HCT116 (cell line): ENCODE results near the gene CA10. TPM values are rescaled to one million over a fixed set of nuclear protein-coding genes. Genes with fewer than 3 reads are reported as not detected.

Source experiments
- ATAC-seq: fragments of 200-7000 bp; cut with Tn5 transposase; 2 replicates; pipeline ENCODE4 v1.9.1; 2020; ENCODE audit warnings: mild to moderate bottlenecking, moderate library complexity
- BruUV-seq: library from RNA; stranded (reverse); fragments of 400-500 nt; replicated peaks from 2 replicates; lab custom pipeline; 2021; lab: Mats Ljungman, UMichigan
- CTCF ChIA-PET: fragments of 300-600 bp; sonication (Branson Sonifier 250); formaldehyde crosslinking; loops from one replicate; lab custom pipeline; 2021; ENCODE audit warnings: antibody characterized with exemption; lab: Charles Lee
- POLR2A ChIA-PET: fragments of 300-600, 350-600 bp; sonication (Branson Sonifier 250); formaldehyde crosslinking; loops from one replicate; lab custom pipeline; 2021; ENCODE audit warnings: antibody characterized with exemption; lab: Charles Lee
- RAD21 ChIA-PET, 2 experiments: fragments of 300-600 bp; sonication (Branson Sonifier 250); formaldehyde crosslinking; loops; one replicate each; lab custom pipeline; 2023; ENCODE audit warnings: low total read pairs in 2 of 2; ENCODE audit not compliant: uncharacterized antibody in 2 of 2, unreplicated experiment in 2 of 2, low non-redundant PET in 1 of 2; lab: Charles Lee
- DNase-seq: peaks from one replicate; pipeline ENCODE4 v3.0.0-alpha.2; 2010; ENCODE audit warnings: low read depth, low spot score
- H2AFZ ChIP-seq: fragments of 200-600 bp; shearing (Covaris generic), sonication (generic); 2 replicates; pipeline ENCODE4 v1.6.1; 2017; ENCODE audit warnings: low read depth, mixed run types, mixed read lengths, antibody characterized with exemption, low read length; ENCODE audit not compliant: poor library complexity, severe bottlenecking
- H3K27ac ChIP-seq: 2 replicates; pipeline ENCODE4 v1.5.1; 2012; ENCODE audit warnings: low read depth, low read length
- H3K27me3 ChIP-seq: fragments of 200-600 bp; sonication (generic); 2 replicates; pipeline ENCODE4 v1.6.1; 2016; ENCODE audit warnings: mixed run types, low read length, mixed read lengths; ENCODE audit not compliant: insufficient read depth
- H3K36me3 ChIP-seq, 2 experiments: fragments of 200-500 bp in 1 of 2; fragments of 200-600 bp in 1 of 2; sonication (Bioruptor generic) in 1 of 2; sonication (generic) in 1 of 2; 2 replicates each; pipeline versions ENCODE4 v1.5.1 to v1.6.1; 2014 to 2016; ENCODE audit warnings: low read length in 2 of 2, inconsistent platforms in 1 of 2, mixed read lengths in 1 of 2, mixed run types in 1 of 2; ENCODE audit not compliant: insufficient read depth in 2 of 2, control insufficient read depth in 1 of 2
- H3K4me1 ChIP-seq, 2 experiments: fragments of 200-600 bp in 1 of 2; sonication (generic) in 1 of 2; 2 replicates each; pipeline versions ENCODE4 v1.5.1 to v1.6.1; 2012 to 2017; ENCODE audit warnings: low read length in 2 of 2, inconsistent platforms in 1 of 2, mild to moderate bottlenecking in 1 of 2, mixed read lengths in 1 of 2, mixed run types in 1 of 2, moderate library complexity in 1 of 2; ENCODE audit not compliant: insufficient read depth in 2 of 2, control insufficient read depth in 1 of 2
- H3K4me2 ChIP-seq: fragments of 200-600 bp; sonication (generic); 2 replicates; pipeline ENCODE4 v1.6.1; 2017; ENCODE audit warnings: mixed run types, low read length, mixed read lengths
- H3K4me3 ChIP-seq, 2 experiments: fragments of 200-600 bp in 1 of 2; sonication (generic) in 1 of 2; replicated peaks in 1 of 2; 2 replicates each; pipeline ENCODE4 v1.5.1; 2011 to 2016; ENCODE audit warnings: low read length in 2 of 2, control low read depth in 1 of 2, low read depth in 1 of 2, mild to moderate bottlenecking in 1 of 2, mixed read lengths in 1 of 2, mixed run types in 1 of 2
- H3K79me2 ChIP-seq: fragments of 200-600 bp; sonication (generic); 2 replicates; pipeline ENCODE4 v1.6.1; 2017; ENCODE audit warnings: mild to moderate bottlenecking, mixed run types, low read length, moderate library complexity, mixed read lengths; ENCODE audit not compliant: insufficient read depth
- H3K9ac ChIP-seq: fragments of 200-600 bp; sonication (generic); 2 replicates; pipeline ENCODE4 v1.6.1; 2016; ENCODE audit warnings: low read length, mixed read lengths
- H3K9me2 ChIP-seq: fragments of 200-600 bp; sonication (generic), shearing (Covaris generic); 2 replicates; pipeline ENCODE4 v1.6.1; 2017; ENCODE audit warnings: mixed run types, mild to moderate bottlenecking, moderate library complexity; ENCODE audit not compliant: insufficient read depth
- H3K9me3 ChIP-seq, 2 experiments: fragments of 200-500 bp in 1 of 2; fragments of 200-600 bp in 1 of 2; sonication (Bioruptor generic) in 1 of 2; sonication (generic) in 1 of 2; 2 replicates each; pipeline ENCODE4 v1.6.1; 2014 to 2017; ENCODE audit warnings: low read length in 2 of 2, mixed read lengths in 2 of 2, inconsistent platforms in 1 of 2, low read depth in 1 of 2, mild to moderate bottlenecking in 1 of 2, mixed run types in 1 of 2, moderate library complexity in 1 of 2; ENCODE audit not compliant: control insufficient read depth in 1 of 2, insufficient read depth in 1 of 2
- H4K20me1 ChIP-seq: fragments of 200-600 bp; sonication (generic), shearing (Covaris generic); 2 replicates; pipeline ENCODE4 v1.6.1; 2017; ENCODE audit warnings: mixed run types, mild to moderate bottlenecking, moderate library complexity; ENCODE audit not compliant: insufficient read depth
- CEBPB ChIP-seq: IDR thresholded peaks from 2 replicates; pipeline ENCODE4 v1.6.1; 2012; ENCODE audit warnings: low read depth
- CTCF ChIP-seq, 3 experiments: fragments of 200-600 bp in 1 of 3; sonication (generic) in 1 of 3; IDR thresholded peaks in 2 of 3; conservative IDR thresholded peaks in 1 of 3; 2 replicates each; pipeline ENCODE4 v1.5.1; 2012 to 2017; ENCODE audit warnings: low read depth in 2 of 3, low read length in 2 of 3, antibody characterized with exemption in 1 of 3, borderline replicate concordance in 1 of 3, control low read depth in 1 of 3, mild to moderate bottlenecking in 1 of 3, mixed read lengths in 1 of 3, mixed run types in 1 of 3, moderate library complexity in 1 of 3; ENCODE audit not compliant: insufficient read depth in 1 of 3
- EGR1 ChIP-seq: IDR thresholded peaks from 2 replicates; pipeline ENCODE4 v1.6.1; 2012; ENCODE audit warnings: low read depth
- ELF1 ChIP-seq: IDR thresholded peaks from 2 replicates; pipeline ENCODE4 v1.6.1; 2012; ENCODE audit warnings: low read depth, borderline replicate concordance
- EZH2 ChIP-seq: fragments of 200-600 bp; sonication (generic); IDR thresholded peaks from 2 replicates; pipeline ENCODE4 v1.6.1; 2017; ENCODE audit warnings: antibody characterized with exemption, mixed run types
- EZH2phosphoT487 ChIP-seq: fragments of 200-600 bp; IDR thresholded peaks from 2 replicates; pipeline ENCODE4 v1.6.1; 2018; ENCODE audit warnings: antibody characterized with exemption, borderline replicate concordance
- FOSL1 ChIP-seq: IDR thresholded peaks from 2 replicates; pipeline ENCODE4 v1.6.1; 2012; ENCODE audit warnings: low read depth
- JUND ChIP-seq: IDR thresholded peaks from 2 replicates; pipeline ENCODE4 v1.6.1; 2012
- POLR2A ChIP-seq: IDR thresholded peaks from 2 replicates; pipeline ENCODE4 v1.7.0; 2011; ENCODE audit warnings: borderline replicate concordance; ENCODE audit not compliant: insufficient read depth, insufficient read length; ENCODE audit errors: extremely low read depth
- POLR2AphosphoS5 ChIP-seq: IDR thresholded peaks from 2 replicates; pipeline ENCODE4 v1.6.1; 2011; ENCODE audit warnings: mild to moderate bottlenecking, low read depth, low read length, moderate library complexity
- RAD21 ChIP-seq: IDR thresholded peaks from 2 replicates; pipeline ENCODE4 v1.6.1; 2012; ENCODE audit warnings: low read depth, mild to moderate bottlenecking
- REST ChIP-seq: IDR thresholded peaks from 2 replicates; pipeline ENCODE4 v1.6.1; 2012; ENCODE audit warnings: low read depth
- SIN3A ChIP-seq: IDR thresholded peaks from 2 replicates; pipeline ENCODE4 v1.6.1; 2012; ENCODE audit warnings: low read depth
- TCF7L2 ChIP-seq: IDR thresholded peaks from 2 replicates; pipeline ENCODE4 v1.7.0; 2011; ENCODE audit warnings: borderline replicate concordance, inconsistent platforms; ENCODE audit not compliant: insufficient read depth, insufficient read length; ENCODE audit errors: extremely low read depth
- ZFX ChIP-seq: fragments of 450-650 bp; IDR thresholded peaks from 2 replicates; pipeline ENCODE4 v1.6.1; 2017
- intact Hi-C: fragments of 100-400 bp; cut with micrococcal nuclease; formaldehyde crosslinking; loops from 2 replicates; pipeline ENCODE4 v1.10.0; 2022
- total RNA-seq: library from RNA; stranded (reverse); gene quantifications from one replicate; pipeline ENCODE4 v1.2.1, GENCODE V29; 2021; ENCODE audit not compliant: unreplicated experiment
- TF ChIP-seq, protein P1 (sequence below): IDR thresholded peaks from 2 replicates; pipeline ENCODE4 v1.6.1; 2011; ENCODE audit warnings: mild to moderate bottlenecking, low read length, moderate library complexity; ENCODE audit not compliant: insufficient replicate concordance; ENCODE audit errors: extremely low read depth
- TF ChIP-seq, protein P2 (sequence below): IDR thresholded peaks from 2 replicates; pipeline ENCODE4 v1.6.1; 2012

Gene CA10
- total RNA-seq, 1 experiment from 2014 or later = not detected

GRCh38 chr17:52145476-52145875, 13.0 kb downstream of the CA10 start:
- ATAC-seq (no peak), DNase-seq (no peak)
- Histone ChIP-seq H3K4me3 (no peak overlapping the region), H3K79me2 (no peaks in the 10 kb centered on the region), H2AFZ (no peak overlapping the region), H3K9me2 (no peaks in the 10 kb centered on the region), H3K4me1 (no peaks in the 10 kb centered on the region), H3K27me3 (no peaks in the 10 kb centered on the region), H3K4me2 (no peak overlapping the region), H3K9ac (no peak overlapping the region), H3K27ac (no peak overlapping the region), H3K36me3 (no peaks in the 10 kb centered on the region), H3K9me3 (peaks cover 24 to 32% of the 10 kb centered on the region in 2 experiments; a peak in 3 of 4 replicates), H4K20me1 (no peaks in the 10 kb centered on the region)
- ChIA-PET RAD21 (no interaction called here), CTCF (no interaction called here), POLR2A (no interaction called here)
- intact Hi-C loops = no loop called here
- no TSS peak for BruUV-seq
- TF ChIP-seq RAD21 = no peak
- no peak for TF ChIP-seq EZH2phosphoT487
- TF ChIP-seq JUND = no peak
- no peak for TF ChIP-seq FOSL1
- TF ChIP-seq EZH2 = no peak
- TF ChIP-seq POLR2A = no peak
- TF ChIP-seq ELF1 = no peak
- TF ChIP-seq ZFX = no peak
- TF ChIP-seq POLR2AphosphoS5 = no peak
- TF ChIP-seq REST = no peak
- TF ChIP-seq, protein P1, sequence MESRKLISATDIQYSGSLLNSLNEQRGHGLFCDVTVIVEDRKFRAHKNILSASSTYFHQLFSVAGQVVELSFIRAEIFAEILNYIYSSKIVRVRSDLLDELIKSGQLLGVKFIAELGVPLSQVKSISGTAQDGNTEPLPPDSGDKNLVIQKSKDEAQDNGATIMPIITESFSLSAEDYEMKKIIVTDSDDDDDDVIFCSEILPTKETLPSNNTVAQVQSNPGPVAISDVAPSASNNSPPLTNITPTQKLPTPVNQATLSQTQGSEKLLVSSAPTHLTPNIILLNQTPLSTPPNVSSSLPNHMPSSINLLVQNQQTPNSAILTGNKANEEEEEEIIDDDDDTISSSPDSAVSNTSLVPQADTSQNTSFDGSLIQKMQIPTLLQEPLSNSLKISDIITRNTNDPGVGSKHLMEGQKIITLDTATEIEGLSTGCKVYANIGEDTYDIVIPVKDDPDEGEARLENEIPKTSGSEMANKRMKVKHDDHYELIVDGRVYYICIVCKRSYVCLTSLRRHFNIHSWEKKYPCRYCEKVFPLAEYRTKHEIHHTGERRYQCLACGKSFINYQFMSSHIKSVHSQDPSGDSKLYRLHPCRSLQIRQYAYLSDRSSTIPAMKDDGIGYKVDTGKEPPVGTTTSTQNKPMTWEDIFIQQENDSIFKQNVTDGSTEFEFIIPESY = no peak
- TF ChIP-seq, protein P2, sequence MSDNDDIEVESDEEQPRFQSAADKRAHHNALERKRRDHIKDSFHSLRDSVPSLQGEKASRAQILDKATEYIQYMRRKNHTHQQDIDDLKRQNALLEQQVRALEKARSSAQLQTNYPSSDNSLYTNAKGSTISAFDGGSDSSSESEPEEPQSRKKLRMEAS = no peak
- no peak for TF ChIP-seq EGR1
- TF ChIP-seq CEBPB = no peak
- no peak for TF ChIP-seq SIN3A
- no peak for TF ChIP-seq TCF7L2
- TF ChIP-seq CTCF (IDR thresholded peaks at IDR 0.05 in 2 of 3, conservative IDR thresholded peaks at IDR 0.05 in 1 of 3; ENCODE audit: borderline replicate concordance in 1 of 3, insufficient read depth in 1 of 3, low read depth in 2 of 3, low read length in 2 of 3) = no peak
